Measurements from ENCODE around the gene RELL1. TPM values are rescaled to one million over a fixed set of nuclear protein-coding genes. Genes with fewer than 3 reads are reported as not detected.

Gene RELL1
- total and polyA plus RNA-seq, 2 donors (not counting 1 experiment from before 2014, with no cell fraction given): 0.64 to 3.2 TPM

- Mint-ChIP-seq H3K9me3 (ENCODE audit: insufficient read depth) (no peaks in the 10 kb centered on the region), H3K4me1 (peaks cover 2% of the 10 kb centered on the region), H3K4me3 (no peak overlapping the region), H3K27me3 (peaks cover 6% of the 10 kb centered on the region), H3K27ac (no peak overlapping the region)
- Histone ChIP-seq H3K4me1 (ENCODE audit: control insufficient read depth in 2 of 2, insufficient read depth in 2 of 2, low read length in 2 of 2) (no peaks in the 10 kb centered on the region), H3K4me2 (replicated peaks; ENCODE audit: low read depth, low read length, poor library complexity, severe bottlenecking) (no peak overlapping the region), H4K20me1 (ENCODE audit: control insufficient read depth, insufficient read depth, low read length, poor library complexity, severe bottlenecking) (no peaks in the 10 kb centered on the region), H3K9ac (ENCODE audit: low read length) (no peak overlapping the region), H2AFZ (ENCODE audit: insufficient read depth, low read depth, low read length, poor library complexity, severe bottlenecking) (no peak overlapping the region), H3K36me3 (replicated peaks in 1 of 2; ENCODE audit: control extremely low read depth in 1 of 2, control insufficient read depth in 1 of 2, extremely low read depth in 1 of 2, insufficient read depth in 2 of 2, low read length in 1 of 2) (no peaks in the 10 kb centered on the region), H3K27me3 (replicated peaks in 1 of 4; ENCODE audit: control extremely low read depth in 1 of 4, control insufficient read depth in 3 of 4, insufficient read depth in 4 of 4, low read length in 3 of 4) (no peaks in the 10 kb centered on the region), H3K79me2 (ENCODE audit: control insufficient read depth, insufficient read depth, low read length) (no peaks in the 10 kb centered on the region), H3K4me3 (ENCODE audit: control extremely low read depth in 1 of 5, extremely low read depth in 1 of 5, insufficient read depth in 1 of 5, low read depth in 2 of 5, low read length in 4 of 5) (no peak overlapping the region), H3K9me3 (ENCODE audit: control extremely low read depth in 1 of 3, control insufficient read depth in 2 of 3, insufficient read depth in 1 of 3, low read length in 2 of 3) (no peaks in the 10 kb centered on the region), H3K27ac (ENCODE audit: low read length in 2 of 2) (no peak overlapping the region)
- TF ChIP-seq CTCF (IDR thresholded peaks at IDR 0.05) (no peak), EZH2 (IDR thresholded peaks at IDR 0.05; ENCODE audit: borderline replicate concordance, insufficient read depth, low read depth, low read length, poor library complexity, severe bottlenecking) (no peak)
- intact Hi-C loops (cut with micrococcal nuclease): loop anchor here (5.0 to 10.0 kb wide), 2 partner anchors 116 to 1213 kb away; a partner anchor contains a TSS
- ATAC-seq (ENCODE audit: low read depth): no peak
- 100% methylated on average over 1 of the region's 2 CpGs for WGBS (ENCODE audit: insufficient coverage)
- CTCF ChIA-PET: no interaction called here
- DNase-seq: no peak
- POLR2A ChIA-PET: no interaction called here
Observed at GRCh38 chr4:37567836-37568235, 118.3 kb downstream of the RELL1 start.

- Histone ChIP-seq H2AFZ (ENCODE audit: insufficient read depth, low read depth, low read length, poor library complexity, severe bottlenecking) (no peak overlapping the region), H3K27ac (ENCODE audit: low read length in 2 of 2) (no peak overlapping the region), H3K27me3 (replicated peaks in 1 of 4; ENCODE audit: control extremely low read depth in 1 of 4, control insufficient read depth in 3 of 4, insufficient read depth in 4 of 4, low read length in 3 of 4) (peaks cover 0 to 3% (median 0%) of the 10 kb centered on the region in 4 experiments), H3K4me3 (ENCODE audit: control extremely low read depth in 1 of 5, extremely low read depth in 1 of 5, insufficient read depth in 1 of 5, low read depth in 2 of 5, low read length in 4 of 5) (no peak overlapping the region), H3K36me3 (replicated peaks in 1 of 2; ENCODE audit: control extremely low read depth in 1 of 2, control insufficient read depth in 1 of 2, extremely low read depth in 1 of 2, insufficient read depth in 2 of 2, low read length in 1 of 2) (no peaks in the 10 kb centered on the region), H3K4me1 (ENCODE audit: control insufficient read depth in 2 of 2, insufficient read depth in 2 of 2, low read length in 2 of 2) (no peaks in the 10 kb centered on the region), H3K9me3 (ENCODE audit: control extremely low read depth in 1 of 3, control insufficient read depth in 2 of 3, insufficient read depth in 1 of 3, low read length in 2 of 3) (no peaks in the 10 kb centered on the region), H3K79me2 (ENCODE audit: control insufficient read depth, insufficient read depth, low read length) (no peaks in the 10 kb centered on the region), H3K9ac (ENCODE audit: low read length) (no peak overlapping the region), H4K20me1 (ENCODE audit: control insufficient read depth, insufficient read depth, low read length, poor library complexity, severe bottlenecking) (no peaks in the 10 kb centered on the region), H3K4me2 (replicated peaks; ENCODE audit: low read depth, low read length, poor library complexity, severe bottlenecking) (no peak overlapping the region)
- intact Hi-C loops (cut with micrococcal nuclease): loop anchor here (10.0 kb wide), 1 partner anchor 1208 kb away; no protein-coding TSS in a partner anchor
- H3K9me3 Mint-ChIP-seq (ENCODE audit: insufficient read depth): no peaks in the 10 kb centered on the region
- no peak overlapping the region for H3K27ac Mint-ChIP-seq
- POLR2A ChIA-PET: no interaction called here
- ATAC-seq (ENCODE audit: low read depth): no peak
- H3K4me3 Mint-ChIP-seq: no peak overlapping the region
- no peak for DNase-seq
- CTCF ChIA-PET: no interaction called here
- no CpG with 5 or more reads among the region's 4 CpGs for WGBS (ENCODE audit: insufficient coverage)
- no peaks in the 10 kb centered on the region for H3K4me1 Mint-ChIP-seq
- TF ChIP-seq CTCF (IDR thresholded peaks at IDR 0.05): no peak
- no peak for TF ChIP-seq EZH2 (IDR thresholded peaks at IDR 0.05; ENCODE audit: borderline replicate concordance, insufficient read depth, low read depth, low read length, poor library complexity, severe bottlenecking)
- H3K27me3 Mint-ChIP-seq: peaks cover 10% of the 10 kb centered on the region
Observed at GRCh38 chr4:37562592-37562991, 123.6 kb downstream of the RELL1 start.

Measured in B cell (primary cell).